SK-N-SH (cell line): ENCODE measurements around the gene PLEKHG1. TPM values are rescaled to one million over a fixed set of nuclear protein-coding genes. Genes with fewer than 3 reads are reported as not detected.

ENCODE experiments used
- CTCF ChIA-PET: fragments of 300-600, 350-600 bp; formaldehyde crosslinking; extraction: SDS; loops from one replicate; lab custom pipeline; 2021; lab: Yijun Ruan, JAX
- POLR2A ChIA-PET: fragments of 350-600 bp; sonication (Branson Sonifier 250); formaldehyde crosslinking; extraction: SDS; loops from one replicate; lab custom pipeline; 2020; ENCODE audit warnings: antibody characterized with exemption, inconsistent platforms; lab: Yijun Ruan, JAX
- DNase-seq: peaks from one replicate; pipeline ENCODE4 v3.0.0; 2012
- H2AFZ ChIP-seq: fragments of 200-600 bp; sonication (generic); 2 replicates; pipeline ENCODE4 v1.8.1; 2016; ENCODE audit warnings: antibody characterized with exemption, mild to moderate bottlenecking, low read depth
- H3F3A ChIP-seq: fragments of 200-600 bp; sonication (generic); replicated peaks from 2 replicates; pipeline ENCODE3; 2016; ENCODE audit warnings: antibody characterized with exemption, mild to moderate bottlenecking; ENCODE audit not compliant: insufficient read depth
- H3K27ac ChIP-seq, 2 experiments: fragments of 200-500 bp in 1 of 2; fragments of 200-600 bp in 1 of 2; sonication (Bioruptor generic) in 1 of 2; sonication (generic), shearing (Covaris generic) in 1 of 2; 2 replicates each; pipeline versions ENCODE4 v1.5.1 to v1.6.1; 2014 to 2016; ENCODE audit warnings: low read depth in 2 of 2, inconsistent platforms in 1 of 2, low read length in 1 of 2, mild to moderate bottlenecking in 1 of 2, mixed read lengths in 1 of 2
- H3K27me3 ChIP-seq: fragments of 200-600 bp; sonication (generic), shearing (Covaris generic); 2 replicates; pipeline ENCODE4 v1.6.1; 2016; ENCODE audit warnings: mixed run types; ENCODE audit not compliant: insufficient read depth
- H3K36me3 ChIP-seq, 2 experiments: fragments of 200-500 bp in 1 of 2; fragments of 200-600 bp in 1 of 2; sonication (Bioruptor generic) in 1 of 2; sonication (generic) in 1 of 2; replicated peaks in 1 of 2; 2 replicates each; pipeline versions ENCODE3 to v1.5.1; 2014 to 2016; ENCODE audit warnings: low read length in 1 of 2, mild to moderate bottlenecking in 1 of 2; ENCODE audit not compliant: insufficient read depth in 2 of 2, control insufficient read depth in 1 of 2
- H3K4me1 ChIP-seq, 2 experiments: fragments of 200-500 bp in 1 of 2; fragments of 200-600 bp in 1 of 2; sonication (Bioruptor generic) in 1 of 2; sonication (generic), shearing (Covaris generic) in 1 of 2; 2 replicates each; pipeline versions ENCODE4 v1.5.1 to v1.6.1; 2014 to 2016; ENCODE audit warnings: low read depth in 1 of 2, low read length in 1 of 2, mixed run types in 1 of 2; ENCODE audit not compliant: insufficient read depth in 2 of 2, control insufficient read depth in 1 of 2
- H3K4me2 ChIP-seq: fragments of 200-600 bp; sonication (generic), shearing (Covaris generic); 2 replicates; pipeline ENCODE4 v1.6.1; 2017; ENCODE audit warnings: mixed run types
- H3K4me3 ChIP-seq, 2 experiments: fragments of 200-500 bp in 1 of 2; fragments of 200-600 bp in 1 of 2; sonication (Bioruptor generic) in 1 of 2; sonication (generic), shearing (Covaris generic) in 1 of 2; 2 replicates each; pipeline versions ENCODE4 v1.5.1 to v1.8.1; 2014 to 2016; ENCODE audit warnings: low read depth in 2 of 2, inconsistent platforms in 1 of 2, low read length in 1 of 2, mild to moderate bottlenecking in 1 of 2, mixed read lengths in 1 of 2, moderate library complexity in 1 of 2
- H3K79me2 ChIP-seq: fragments of 200-600 bp; sonication (generic); 2 replicates; pipeline ENCODE4 v1.8.1; 2017; ENCODE audit warnings: mild to moderate bottlenecking; ENCODE audit not compliant: insufficient read depth
- H3K9ac ChIP-seq: fragments of 200-600 bp; sonication (generic); 2 replicates; pipeline ENCODE4 v1.6.1; 2017; ENCODE audit warnings: mixed run types
- H3K9me2 ChIP-seq: fragments of 200-600 bp; sonication (generic); 2 replicates; pipeline ENCODE4 v1.6.1; 2017; ENCODE audit warnings: mixed run types
- H3K9me3 ChIP-seq: fragments of 200-600 bp; sonication (generic); 2 replicates; pipeline ENCODE4 v1.6.1; 2017; ENCODE audit warnings: mixed run types, mild to moderate bottlenecking, moderate library complexity
- H4K20me1 ChIP-seq: fragments of 200-600 bp; sonication (generic); 2 replicates; pipeline ENCODE4 v1.6.1; 2017; ENCODE audit warnings: mild to moderate bottlenecking, mixed run types; ENCODE audit not compliant: insufficient read depth
- ELF1 ChIP-seq: IDR thresholded peaks from 2 replicates; pipeline ENCODE4 v1.4.0; 2012
- EP300 ChIP-seq, 2 experiments: IDR thresholded peaks; 2 replicates each; pipeline versions ENCODE4 v1.4.0 to v1.6.1; 2012; ENCODE audit warnings: borderline replicate concordance in 1 of 2, low read depth in 1 of 2, low read length in 1 of 2
- FOXJ3 ChIP-seq: sonication (generic); formaldehyde crosslinking; IDR thresholded peaks from 2 replicates; pipeline ENCODE4 v1.5.1; 2020; ENCODE audit warnings: mild to moderate bottlenecking, missing genetic modification reagents
- FOXM1 ChIP-seq: IDR thresholded peaks from 2 replicates; pipeline ENCODE4 v1.4.0; 2012; ENCODE audit warnings: low read depth, mild to moderate bottlenecking
- NFIC ChIP-seq: IDR thresholded peaks from 2 replicates; pipeline ENCODE4 v1.4.0; 2012; ENCODE audit warnings: borderline replicate concordance
- POLR2AphosphoS5 ChIP-seq: IDR thresholded peaks from 2 replicates; pipeline ENCODE4 v1.6.1; 2012; ENCODE audit warnings: low read depth, low read length
- RAD21 ChIP-seq: IDR thresholded peaks from 2 replicates; pipeline ENCODE4 v1.6.1; 2012; ENCODE audit warnings: mild to moderate bottlenecking, low read length
- SMC3 ChIP-seq: IDR thresholded peaks from 2 replicates; pipeline ENCODE4 v1.6.1; 2012; ENCODE audit warnings: low read depth, low read length, improper control_type of control experiment
- TAF1 ChIP-seq: IDR thresholded peaks from 2 replicates; pipeline ENCODE4 v1.6.1; 2012; ENCODE audit warnings: low read depth, mild to moderate bottlenecking, low read length, moderate library complexity, borderline replicate concordance
- TCF12 ChIP-seq: IDR thresholded peaks from 2 replicates; pipeline ENCODE4 v1.4.0; 2012
- TEAD4 ChIP-seq: IDR thresholded peaks from 2 replicates; pipeline ENCODE4 v1.4.0; 2012; ENCODE audit warnings: mild to moderate bottlenecking, borderline replicate concordance; ENCODE audit not compliant: insufficient read depth
- YY1 ChIP-seq: IDR thresholded peaks from 2 replicates; pipeline ENCODE4 v1.4.0; 2012; ENCODE audit warnings: low read depth, mild to moderate bottlenecking
- WGBS: methylation state at CpG from one replicate; pipeline ENCODE4 v1.1.6; 2017; ENCODE audit warnings: low lambda C conversion rate; 5-methylcytosine and 5-hydroxymethylcytosine counted together
- polyA plus RNA-seq, 3 experiments: library from polyadenylated mRNA; depleted of rRNA; stranded (reverse); fragments of >200 nt; gene quantifications; 2 replicates each; pipeline ENCODE4 v1.2.3, GENCODE V29; 2012
- TF ChIP-seq, protein P1 (sequence below): IDR thresholded peaks from 2 replicates; pipeline ENCODE4 v1.4.0; 2012; ENCODE audit warnings: low read depth, borderline replicate concordance
- TF ChIP-seq, protein P2 (sequence below): fragments of 150-350 bp; IDR thresholded peaks from 2 replicates; pipeline ENCODE4 v1.6.1; 2016; ENCODE audit warnings: mild to moderate bottlenecking, low read depth, low read length
- TF ChIP-seq, protein P3 (sequence below): IDR thresholded peaks from 2 replicates; pipeline ENCODE4 v1.4.0; 2012; ENCODE audit warnings: low read depth
- TF ChIP-seq, protein P4 (sequence below): fragments of 150-350 bp; IDR thresholded peaks from 2 replicates; pipeline ENCODE4 v1.6.1; 2017; ENCODE audit warnings: antibody characterized with exemption, low read length, low read depth, borderline replicate concordance

Gene PLEKHG1
- polyA plus RNA-seq, 1 of the 3 experiments (the other 2 are of a cell fraction) = 0.02 TPM

DNA sequence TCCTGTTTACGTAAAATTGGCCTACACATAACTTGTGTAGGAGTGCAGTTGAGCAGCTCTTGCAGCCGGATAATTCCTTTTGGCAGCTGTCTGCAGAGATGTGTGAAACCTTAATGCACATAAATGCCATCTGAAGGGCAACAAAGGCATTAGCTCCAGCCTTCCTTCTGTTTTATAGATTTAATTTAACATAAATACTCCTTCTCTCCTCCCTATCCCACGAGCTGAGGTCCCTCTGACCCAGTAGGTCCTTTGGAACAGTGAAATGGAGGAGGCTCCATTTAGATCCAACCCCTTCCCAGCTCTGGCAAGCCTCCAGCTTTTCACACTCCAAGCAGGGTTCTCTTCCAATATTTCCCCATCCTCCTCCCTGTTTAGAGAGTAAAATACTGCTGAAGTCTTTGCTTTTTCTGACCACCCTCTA is 6.5 kb downstream of the PLEKHG1 start:
- Histone ChIP-seq H3K4me2 (no peak overlapping the region), H2AFZ (no peak overlapping the region), H4K20me1 (no peaks in the 10 kb centered on the region), H3K4me1 (no peaks in the 10 kb centered on the region), H3K9ac (no peak overlapping the region), H3F3A (no peaks in the 10 kb centered on the region), H3K27ac (no peak overlapping the region), H3K9me3 (no peaks in the 10 kb centered on the region), H3K36me3 (no peaks in the 10 kb centered on the region), H3K4me3 (no peak overlapping the region), H3K9me2 (no peaks in the 10 kb centered on the region), H3K27me3 (peaks cover 7% of the 10 kb centered on the region; the same call in 1 of the 2 replicates), H3K79me2 (no peaks in the 10 kb centered on the region)
- no peak for TF ChIP-seq POLR2AphosphoS5
- no peak for TF ChIP-seq RAD21
- no peak for TF ChIP-seq NFIC
- TF ChIP-seq, protein P1, sequence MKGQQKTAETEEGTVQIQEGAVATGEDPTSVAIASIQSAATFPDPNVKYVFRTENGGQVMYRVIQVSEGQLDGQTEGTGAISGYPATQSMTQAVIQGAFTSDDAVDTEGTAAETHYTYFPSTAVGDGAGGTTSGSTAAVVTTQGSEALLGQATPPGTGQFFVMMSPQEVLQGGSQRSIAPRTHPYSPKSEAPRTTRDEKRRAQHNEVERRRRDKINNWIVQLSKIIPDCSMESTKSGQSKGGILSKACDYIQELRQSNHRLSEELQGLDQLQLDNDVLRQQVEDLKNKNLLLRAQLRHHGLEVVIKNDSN = no peak
- no peak for TF ChIP-seq SMC3
- CTCF ChIA-PET = interaction anchor here (0.5 to 1.2 kb wide), 2 partner anchors 213 to 259 kb away, joined by 3 read pairs; partner anchors contain the start of gene MTHFD1L
- 12% methylated on average over 3 of the region's 3 CpGs for WGBS
- no peak for DNase-seq
- POLR2A ChIA-PET = no interaction called here

DNA sequence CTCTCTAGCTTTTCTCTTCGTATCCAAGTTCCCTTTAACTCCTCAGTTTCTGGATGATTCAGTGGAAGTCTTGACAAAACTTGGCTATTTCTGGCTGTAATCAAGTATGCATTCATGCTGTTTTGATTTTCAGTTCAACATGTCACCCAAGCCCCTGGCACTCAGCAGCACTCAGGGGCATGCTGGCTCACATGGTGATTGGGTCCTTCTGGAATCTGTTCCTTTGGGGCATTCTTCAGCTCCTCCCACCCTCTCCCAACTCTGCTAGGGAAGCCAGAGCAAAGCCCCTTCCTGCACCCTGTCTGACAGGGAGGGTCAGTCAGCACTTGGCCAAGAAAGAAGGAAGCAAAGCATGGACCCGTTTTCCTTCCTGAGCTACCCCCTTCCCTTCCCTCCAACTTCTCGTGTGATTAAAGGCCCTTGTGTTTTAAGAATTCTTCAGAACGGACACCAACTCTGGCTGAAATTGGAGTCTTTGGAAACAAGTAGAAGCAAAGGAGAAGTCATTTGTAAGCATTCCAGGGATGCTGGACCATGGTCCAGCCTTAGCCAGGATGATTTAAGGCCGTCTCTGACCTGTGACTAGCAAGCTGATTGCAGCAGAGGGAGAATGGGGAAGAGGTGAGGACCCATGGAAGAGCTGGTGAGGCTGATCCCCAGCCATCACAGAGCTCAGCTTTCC is 7.1 kb downstream of the PLEKHG1 start:
- no peaks in the 10 kb centered on the region for H3K79me2 ChIP-seq
- H3K9me2 ChIP-seq = no peaks in the 10 kb centered on the region
- no peaks in the 10 kb centered on the region for H3F3A ChIP-seq
- no peak overlapping the region for H3K9ac ChIP-seq
- no peak overlapping the region for H3K4me2 ChIP-seq
- H3K9me3 ChIP-seq = no peaks in the 10 kb centered on the region
- H3K4me3 ChIP-seq = no peak overlapping the region
- CTCF ChIA-PET = interaction anchor here (1.2 kb wide), 1 partner anchor 213 kb away, joined by 3 read pairs; no protein-coding TSS in a partner anchor
- WGBS = 2% methylated on average over 5 of the region's 5 CpGs
- H3K27me3 ChIP-seq = peaks cover under 1% of the 10 kb centered on the region; the same call in 1 of the 2 replicates
- H2AFZ ChIP-seq = no peak overlapping the region
- H3K36me3 ChIP-seq = no peaks in the 10 kb centered on the region
- no peak overlapping the region for H3K27ac ChIP-seq
- POLR2A ChIA-PET = no interaction called here
- H3K4me1 ChIP-seq = no peaks in the 10 kb centered on the region
- TF ChIP-seq TAF1 (no peak), ELF1 (no peak), FOXJ3 (no peak), TEAD4 (no peak), EP300 (IDR thresholded peaks at IDR 0.05; ENCODE audit: borderline replicate concordance in 1 of 2, low read depth in 1 of 2, low read length in 1 of 2) (no peak), YY1 (no peak), TCF12 (no peak), RAD21 (no peak), FOXM1 (no peak), NFIC (no peak)
- TF ChIP-seq, protein P2, sequence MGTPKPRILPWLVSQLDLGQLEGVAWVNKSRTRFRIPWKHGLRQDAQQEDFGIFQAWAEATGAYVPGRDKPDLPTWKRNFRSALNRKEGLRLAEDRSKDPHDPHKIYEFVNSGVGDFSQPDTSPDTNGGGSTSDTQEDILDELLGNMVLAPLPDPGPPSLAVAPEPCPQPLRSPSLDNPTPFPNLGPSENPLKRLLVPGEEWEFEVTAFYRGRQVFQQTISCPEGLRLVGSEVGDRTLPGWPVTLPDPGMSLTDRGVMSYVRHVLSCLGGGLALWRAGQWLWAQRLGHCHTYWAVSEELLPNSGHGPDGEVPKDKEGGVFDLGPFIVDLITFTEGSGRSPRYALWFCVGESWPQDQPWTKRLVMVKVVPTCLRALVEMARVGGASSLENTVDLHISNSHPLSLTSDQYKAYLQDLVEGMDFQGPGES = no peak
- TF ChIP-seq, protein P3, sequence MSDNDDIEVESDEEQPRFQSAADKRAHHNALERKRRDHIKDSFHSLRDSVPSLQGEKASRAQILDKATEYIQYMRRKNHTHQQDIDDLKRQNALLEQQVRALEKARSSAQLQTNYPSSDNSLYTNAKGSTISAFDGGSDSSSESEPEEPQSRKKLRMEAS = no peak
- TF ChIP-seq, protein P4, sequence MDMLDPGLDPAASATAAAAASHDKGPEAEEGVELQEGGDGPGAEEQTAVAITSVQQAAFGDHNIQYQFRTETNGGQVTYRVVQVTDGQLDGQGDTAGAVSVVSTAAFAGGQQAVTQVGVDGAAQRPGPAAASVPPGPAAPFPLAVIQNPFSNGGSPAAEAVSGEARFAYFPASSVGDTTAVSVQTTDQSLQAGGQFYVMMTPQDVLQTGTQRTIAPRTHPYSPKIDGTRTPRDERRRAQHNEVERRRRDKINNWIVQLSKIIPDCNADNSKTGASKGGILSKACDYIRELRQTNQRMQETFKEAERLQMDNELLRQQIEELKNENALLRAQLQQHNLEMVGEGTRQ = no peak
- TF ChIP-seq, all 33 proteins: peak for 0
- H4K20me1 ChIP-seq = no peaks in the 10 kb centered on the region
- DNase-seq = no peak
